Occipital lobe (tissue), 2 donors: Measurements from ENCODE around the gene GPS1. TPM values are rescaled to one million over a fixed set of nuclear protein-coding genes. Genes with fewer than 3 reads are reported as not detected.

Experiments used
- DNase-seq: peaks from one replicate; lab custom pipeline; 2025; lab: John Stamatoyannopoulos, UW
- total RNA-seq: library from RNA; depleted of rRNA; stranded (reverse); fragments of >200 nt; gene quantifications from one replicate; pipeline ENCODE4 v1.2.3, GENCODE V29; 2014

Gene GPS1
- total RNA-seq, 1 donor from 2014 or later: 64.4 TPM

GRCh38 chr17:82088838-82089722 lies 37.4 kb downstream of the GPS1 start:
- no peak for DNase-seq

- DNase-seq: no peak
Observed at GRCh38 chr17:82089723-82090548, 38.2 kb downstream of the GPS1 start.

DNA sequence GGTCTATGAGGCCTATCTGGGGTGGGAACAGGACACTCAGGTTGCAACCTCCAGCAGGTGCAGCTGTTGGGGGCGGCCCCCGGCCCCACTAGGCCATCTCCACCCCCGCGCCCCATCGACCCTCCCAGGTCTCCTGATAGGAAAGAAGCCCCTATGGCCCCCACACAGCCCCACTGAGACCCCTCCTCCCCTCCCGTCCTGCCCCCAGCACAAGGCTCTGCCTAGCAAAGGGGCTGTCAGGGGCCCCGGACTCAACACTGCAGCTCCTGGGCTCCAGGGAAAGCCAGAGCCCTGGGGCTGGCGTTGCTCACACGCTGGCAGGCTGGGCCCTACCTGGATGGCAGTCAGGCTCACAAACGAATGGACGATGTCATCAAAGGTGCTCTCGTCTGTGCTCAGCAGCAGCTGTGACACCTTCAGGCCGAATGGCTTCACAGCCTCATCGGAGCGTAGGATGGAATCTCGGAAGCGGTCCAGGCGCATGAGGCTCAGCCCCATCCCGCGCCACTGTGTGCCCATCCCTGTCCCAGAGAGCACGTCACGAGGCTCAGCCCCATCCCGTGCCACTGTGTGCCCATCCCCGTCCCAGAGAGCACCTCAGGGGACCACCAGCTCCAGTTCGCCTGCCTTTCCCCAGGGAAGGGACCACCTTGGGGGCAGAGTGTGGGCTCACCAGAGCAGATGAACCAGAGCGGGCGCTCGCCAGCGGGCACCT lies 39.0 kb downstream of the GPS1 start:
- DNase-seq: no peak

GRCh38 chr17:82091264-82092066 lies 39.8 kb downstream of the GPS1 start:
- DNase-seq: no peak

GRCh38 chr17:82092094-82092586 lies 40.4 kb downstream of the GPS1 start:
- DNase-seq: no peak

- no peak for DNase-seq
Observed at GRCh38 chr17:82092628-82092994, 40.9 kb downstream of the GPS1 start.

- DNase-seq: no peak
Observed at GRCh38 chr17:82092995-82093751, 41.5 kb downstream of the GPS1 start.

DNA sequence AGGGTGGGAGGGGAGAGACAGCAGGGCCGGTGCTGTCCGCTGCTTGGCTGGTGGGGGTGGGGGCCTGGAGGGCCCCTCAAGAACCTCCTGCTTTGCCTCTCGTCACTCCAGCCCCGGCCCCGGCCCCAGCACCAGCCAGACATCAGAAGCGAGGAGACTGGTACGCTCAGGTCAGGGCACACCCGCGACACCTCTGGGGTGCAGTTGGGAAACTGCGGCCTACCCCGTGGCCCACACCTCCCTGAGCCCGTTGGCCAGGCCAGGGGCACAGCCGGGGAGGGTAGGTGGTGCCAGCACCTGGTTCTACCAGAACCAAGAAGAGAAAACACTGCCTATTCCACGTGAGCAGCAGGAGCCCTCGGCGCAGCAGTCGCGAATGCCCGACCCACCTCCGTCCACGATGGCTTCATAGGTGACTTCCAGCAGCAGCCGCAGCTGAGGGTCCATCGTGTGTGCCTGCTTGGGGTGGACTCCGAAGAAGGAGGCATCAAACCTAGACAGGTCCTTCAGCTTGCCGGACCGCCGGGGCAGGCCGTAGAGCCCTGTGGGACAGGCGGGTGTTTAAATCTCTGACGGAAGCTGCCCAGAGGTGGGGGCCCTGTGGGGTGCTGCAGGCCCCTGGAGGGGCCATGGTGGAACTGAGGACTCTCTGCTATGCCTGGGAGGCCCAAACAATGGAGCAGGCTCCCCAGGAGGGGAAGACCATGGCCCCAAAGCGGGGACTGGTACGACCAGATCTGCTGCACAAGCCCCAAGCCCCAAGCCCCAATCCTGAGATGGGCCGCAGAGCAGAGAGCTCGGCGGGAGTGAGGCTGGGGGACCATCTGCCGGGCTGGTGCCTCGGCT lies 43.5 kb downstream of the GPS1 start:
- no peak for DNase-seq

DNA sequence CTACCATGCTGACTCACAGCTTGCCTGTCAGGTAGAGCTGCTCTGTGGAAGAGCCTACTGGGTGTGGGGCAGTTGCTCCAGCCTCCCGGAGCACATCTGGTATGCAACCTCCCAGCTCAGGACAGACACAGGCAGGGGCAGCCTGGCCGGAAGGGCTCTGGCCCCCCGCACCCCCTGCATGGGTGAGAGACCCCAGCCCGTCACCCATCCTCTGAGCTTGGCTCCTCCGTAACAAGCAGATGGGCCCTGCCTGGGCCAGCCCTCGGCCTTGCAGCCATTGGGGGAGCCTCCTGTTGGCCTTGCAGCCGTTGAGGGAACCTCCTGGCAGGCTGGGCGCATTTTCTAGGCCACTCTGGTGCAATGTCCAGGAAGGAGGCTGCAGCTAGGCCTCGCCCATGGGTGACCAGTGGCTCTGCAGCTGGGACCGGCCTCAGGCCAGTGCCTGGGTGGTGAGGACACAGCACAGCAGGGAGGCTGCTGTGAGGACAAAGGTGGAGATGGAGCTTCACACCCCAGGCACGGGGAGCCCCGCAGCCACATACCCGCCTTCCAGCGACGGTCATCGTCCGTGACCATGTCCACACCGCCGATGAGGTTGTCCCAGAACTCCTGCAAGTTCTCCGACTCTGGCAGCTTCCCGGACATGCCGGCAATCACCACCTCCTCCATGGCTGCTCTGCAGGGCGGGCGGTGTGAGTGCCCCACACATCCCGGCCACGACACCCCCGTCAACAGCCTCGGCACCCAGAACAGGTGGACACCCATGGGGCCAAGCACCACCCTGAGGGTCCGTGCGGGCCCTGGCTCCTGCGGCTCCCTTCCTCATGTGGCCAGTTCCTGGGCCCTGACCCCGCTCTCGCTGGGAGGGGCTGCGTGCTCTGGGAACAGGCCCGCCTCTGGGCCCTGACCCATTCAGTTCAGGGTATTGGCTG lies 44.3 kb downstream of the GPS1 start:
- DNase-seq: no peak

DNA sequence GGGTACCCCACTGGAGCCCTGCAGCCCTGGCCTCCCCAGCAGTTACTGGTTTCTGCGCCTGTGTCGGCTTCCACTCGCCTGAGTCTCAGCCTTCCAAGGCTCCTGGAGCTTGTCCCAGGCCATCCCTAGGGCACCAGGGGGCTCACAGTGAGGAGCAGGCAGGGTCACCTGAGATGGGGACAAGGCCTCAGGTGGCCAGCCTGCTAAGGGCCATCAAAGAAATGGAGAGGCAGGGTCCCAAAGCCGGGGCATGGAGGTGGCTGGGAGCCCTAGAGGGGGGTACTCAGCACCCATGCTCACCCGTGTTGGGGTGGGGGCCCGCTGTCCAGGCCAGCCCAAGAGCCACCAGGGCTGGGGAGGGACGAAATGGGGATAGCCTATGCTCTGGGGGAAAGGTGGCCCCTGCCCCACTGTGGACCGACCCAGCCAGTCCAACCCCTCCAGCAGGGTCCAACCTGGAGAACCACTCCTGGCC lies 45.0 kb downstream of the GPS1 start:
- DNase-seq: no peak

- no peak for DNase-seq
Observed at GRCh38 chr17:82097184-82097918, 45.7 kb downstream of the GPS1 start.

DNA sequence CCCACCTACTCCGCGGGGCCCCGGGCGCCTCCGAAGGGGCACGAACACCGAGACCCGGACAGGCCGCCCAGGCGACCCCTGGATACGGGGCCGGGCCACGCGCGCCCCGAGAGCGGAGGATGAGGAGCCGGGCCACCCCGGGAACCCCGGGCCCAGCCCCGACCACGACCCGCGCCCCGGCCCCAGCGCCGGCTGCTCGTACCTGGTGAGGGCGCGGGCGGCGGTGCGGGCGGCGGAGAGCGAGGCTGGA lies 46.1 kb downstream of the GPS1 start:
- no peak for DNase-seq

DNA sequence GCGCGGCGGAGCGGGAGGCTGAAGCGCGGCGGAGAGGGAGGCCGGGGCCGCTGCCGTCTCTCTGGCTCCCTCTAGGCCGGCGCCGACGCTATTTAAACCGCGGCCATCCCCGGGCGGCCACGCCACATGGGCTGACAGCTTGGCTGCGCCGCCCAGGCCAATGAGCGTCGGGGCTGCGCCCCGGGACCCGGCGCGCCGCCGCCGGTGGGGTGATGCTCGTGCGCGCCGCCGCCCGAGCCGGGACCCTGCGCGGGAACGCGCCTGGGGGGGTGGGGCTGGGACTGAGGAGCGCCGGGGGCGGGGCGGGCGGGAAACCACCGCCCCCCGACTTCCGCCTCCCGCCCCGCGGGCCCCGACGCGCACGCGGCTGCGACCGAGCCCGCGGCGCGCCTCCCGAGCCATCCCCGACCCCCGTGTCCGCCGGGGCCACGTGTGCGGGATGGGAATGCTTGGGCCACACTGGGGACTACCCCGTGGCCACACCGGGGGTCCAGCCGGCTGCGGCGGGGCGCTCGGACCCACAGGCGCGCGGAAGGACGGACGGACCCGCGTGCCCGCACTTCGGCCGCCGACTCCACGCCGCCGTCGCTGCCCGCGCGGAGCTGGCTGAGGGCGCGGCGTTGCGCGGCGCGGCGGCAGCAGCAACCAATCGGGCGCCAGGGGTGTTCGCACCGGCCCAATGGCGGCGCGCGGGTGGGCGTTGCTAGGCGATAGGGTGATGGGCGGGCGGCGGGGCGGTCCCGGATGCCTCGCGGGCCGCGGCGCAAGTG lies 46.7 kb downstream of the GPS1 start, which contains the start of gene FASN:
Gene FASN, minus strand, starts transcription at position 68 of the 770 bp plus-strand sequence. CDS start 1,791 bp downstream, outside the sequence.
- DNase-seq: peak; percentile 90

- DNase-seq: no peak
Observed at GRCh38 chr17:82098939-82099763, 47.5 kb downstream of the GPS1 start.

DNA sequence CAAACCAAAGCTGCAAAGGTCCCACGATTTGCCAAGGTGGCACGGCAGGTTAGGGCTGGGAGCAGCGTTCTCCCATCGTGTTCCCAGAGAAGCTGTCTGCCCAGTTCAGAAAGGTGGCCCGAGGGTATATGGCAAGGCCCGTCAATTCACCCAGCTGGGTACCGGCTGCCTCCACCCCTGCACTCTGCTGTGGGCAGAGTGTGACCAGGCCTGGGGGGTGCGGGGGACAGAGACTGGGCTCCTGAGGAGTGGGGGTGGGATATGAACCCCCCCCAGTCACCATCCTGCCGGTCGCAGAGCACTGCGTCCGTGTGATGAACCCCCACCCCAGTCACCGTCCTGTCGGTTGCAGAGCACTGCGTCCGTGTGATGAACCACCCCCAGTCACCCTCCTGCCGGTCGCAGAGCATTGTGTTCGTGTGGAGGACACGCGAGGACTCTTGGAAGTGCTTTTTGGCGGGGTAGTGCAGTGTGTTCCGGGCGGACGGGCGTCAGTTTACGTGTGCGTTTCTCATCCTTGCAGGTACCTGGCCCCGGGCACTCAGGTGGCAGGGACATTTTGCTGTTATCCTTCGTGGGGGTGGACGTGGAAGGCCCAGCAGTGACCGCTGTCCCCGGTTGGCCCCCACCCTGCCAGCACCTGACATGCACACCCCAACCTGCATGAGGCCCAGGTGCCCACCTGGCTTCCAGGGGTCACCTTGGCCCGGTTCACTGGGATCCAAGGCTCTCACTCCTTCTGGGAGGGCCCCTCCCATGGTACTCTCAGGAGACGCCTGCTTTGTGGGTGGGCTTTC lies 49.0 kb downstream of the GPS1 start:
- no peak for DNase-seq
